Gastrocnemius medialis (tissue), 4 donors: Measurements from ENCODE around the gene OSBPL10. TPM values are rescaled to one million over a fixed set of nuclear protein-coding genes. Genes with fewer than 3 reads are reported as not detected.

Experiments
- ATAC-seq, 2 donors: fragments of 150-250 bp; one replicate each; pipeline ENCODE4 v1.9.1; 2016
- DNase-seq, 2 donors: peaks; one replicate each; pipeline ENCODE4 v3.0.0-alpha.2; 2019
- H3K27ac ChIP-seq, 4 donors: fragments of 200-600 bp; sonication (generic); 1 replicate in 1 of 4; 2 replicates in 3 of 4; pipeline ENCODE4 v1.5.1; 2016 to 2018; ENCODE audit warnings: mild to moderate bottlenecking in 2 of 4, moderate library complexity in 1 of 4
- H3K27me3 ChIP-seq, 3 donors: fragments of 200-600 bp; sonication (generic) in 2 of 3; 1 replicate in 1 of 3; 2 replicates in 2 of 3; pipeline versions ENCODE4 v1.5.1 to v1.6.0; 2016 to 2019; ENCODE audit warnings: mild to moderate bottlenecking in 1 of 3, moderate library complexity in 1 of 3
- H3K36me3 ChIP-seq, 2 donors: fragments of 200-600 bp; sonication (generic) in 1 of 2; one replicate each; pipeline ENCODE4 v1.5.1; 2017 to 2018
- H3K4me1 ChIP-seq, 2 donors: fragments of 200-600 bp; sonication (generic) in 1 of 2; one replicate each; pipeline ENCODE4 v1.5.1; 2016 to 2017; ENCODE audit warnings: mild to moderate bottlenecking in 2 of 2
- H3K4me3 ChIP-seq, 4 donors: fragments of 200-600 bp; sonication (generic) in 3 of 4; 1 replicate in 1 of 4; 2 replicates in 3 of 4; pipeline ENCODE4 v1.5.1; 2016 to 2019; ENCODE audit warnings: mild to moderate bottlenecking in 2 of 4
- H3K9me3 ChIP-seq, 3 donors: fragments of 200-600 bp; sonication (generic) in 2 of 3; 1 replicate in 1 of 3; 2 replicates in 2 of 3; pipeline ENCODE4 v1.5.1; 2016 to 2019
- CTCF ChIP-seq, 5 experiments: fragments of 450-650 bp in 3 of 5; fragments of 200-600 bp in 2 of 5; sonication (generic) in 2 of 5; IDR thresholded peaks in 4 of 5; conservative IDR thresholded peaks in 1 of 5; 1 replicate in 4 of 5; 2 replicates in 1 of 5; pipeline ENCODE4 v1.5.1; 2016 to 2019; ENCODE audit warnings: antibody characterized with exemption in 5 of 5, mild to moderate bottlenecking in 3 of 5, moderate library complexity in 3 of 5
- POLR2A ChIP-seq, 2 donors: fragments of 450-650 bp; IDR thresholded peaks; one replicate each; pipeline ENCODE4 v1.6.1; 2017; ENCODE audit warnings: antibody characterized with exemption in 2 of 2, mild to moderate bottlenecking in 2 of 2, moderate library complexity in 2 of 2
- in situ Hi-C, 4 donors: fragments of 200-750 bp; cut with MboI; loops; one replicate each; pipeline versions ENCODE4 v1.15.0 to v1.8.0; 2017; ENCODE audit warnings: low sequenced_read_pairs in 4 of 4
- intact Hi-C: fragments of 100-400 bp; cut with DNase I; formaldehyde crosslinking; loops from one replicate; pipeline ENCODE4 v1.15.1; 2023; ENCODE audit warnings: low total_unique reads
- total RNA-seq, 4 donors: library from RNA; depleted of rRNA; stranded (reverse); fragments of >200 nt; gene quantifications; one replicate each; pipeline versions ENCODE4 v1.1.0 to v1.2.3, GENCODE V29; 2016

Gene OSBPL10
- total RNA-seq, 4 donors from 2014 or later: 1.4 to 7.0 (median 3.8) TPM

GRCh38 chr3:31973081-31973480, 8.0 kb downstream of the OSBPL10 start:
- DNase-seq (no peak), ATAC-seq (no peak)
- H3K4me1 ChIP-seq: peaks cover 1 to 3% of the 10 kb centered on the region in 2 donors
- intact Hi-C loops: no loop called here
- H3K27me3 ChIP-seq: peaks cover 0 to 2% (median 2%) of the 10 kb centered on the region in 3 donors
- H3K9me3 ChIP-seq: no peaks in the 10 kb centered on the region
- in situ Hi-C loops: no loop called here
- no peak overlapping the region for H3K27ac ChIP-seq
- H3K36me3 ChIP-seq: no peaks in the 10 kb centered on the region
- no peak overlapping the region for H3K4me3 ChIP-seq
- TF ChIP-seq CTCF (IDR thresholded peaks at IDR 0.05 in 4 of 5, conservative IDR thresholded peaks at IDR 0.05 in 1 of 5) (no peak), POLR2A (IDR thresholded peaks at IDR 0.05) (no peak)

DNA sequence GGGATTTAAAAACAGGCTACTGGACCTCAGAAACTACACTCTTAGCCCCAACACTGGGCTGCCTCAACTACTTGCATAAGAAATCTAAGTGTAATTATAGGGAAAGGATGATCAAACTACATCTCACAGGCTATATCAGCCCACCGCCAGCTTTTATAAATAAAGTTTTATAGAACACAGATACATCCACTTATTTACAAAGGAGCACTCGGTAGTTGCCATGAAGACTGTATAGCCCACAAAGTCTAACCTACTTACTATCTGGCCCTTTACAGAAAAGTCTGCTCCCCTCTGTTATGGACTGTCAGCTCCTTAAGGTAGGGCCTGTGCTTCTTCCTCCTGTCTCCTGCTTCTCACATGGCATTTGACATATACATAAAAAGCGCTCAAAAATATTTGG, 9.5 kb downstream of the OSBPL10 start:
- TF ChIP-seq POLR2A (IDR thresholded peaks at IDR 0.05) (no peak), CTCF (IDR thresholded peaks at IDR 0.05 in 4 of 5, conservative IDR thresholded peaks at IDR 0.05 in 1 of 5) (no peak)
- Histone ChIP-seq H3K27ac (no peak overlapping the region), H3K4me1 (peaks cover 2 to 3% of the 10 kb centered on the region in 2 donors), H3K36me3 (no peaks in the 10 kb centered on the region), H3K9me3 (no peaks in the 10 kb centered on the region), H3K27me3 (no peaks in the 10 kb centered on the region), H3K4me3 (no peak overlapping the region)
- ATAC-seq (no peak), DNase-seq (no peak)
- intact Hi-C loops (no loop called here), in situ Hi-C loops (no loop called here)

DNA sequence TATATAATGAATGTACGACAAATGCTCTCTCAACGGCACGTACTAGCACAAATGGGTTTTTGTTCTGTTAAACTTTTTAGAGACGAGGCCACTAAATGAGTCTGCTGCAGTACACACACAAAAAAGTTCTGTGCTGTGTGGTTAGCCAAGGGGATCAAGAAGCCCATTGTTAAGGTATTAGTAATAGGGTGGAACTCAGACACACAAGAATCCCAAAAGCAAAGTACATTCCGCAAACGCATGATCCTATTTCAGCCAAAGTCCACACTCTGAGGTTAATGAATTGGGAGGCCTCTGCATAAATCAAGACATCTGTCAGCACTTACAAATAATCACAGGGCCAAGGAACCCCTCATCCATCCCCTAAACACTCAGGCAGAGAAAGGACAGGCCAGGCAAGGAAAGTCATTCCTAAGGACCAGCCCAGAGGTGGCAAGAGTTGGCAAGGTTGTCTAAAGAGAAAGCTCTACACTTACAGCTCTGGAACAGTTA, 12.1 kb downstream of the OSBPL10 start:
- in situ Hi-C loops: no loop called here

GRCh38 chr3:31968369-31968926, 12.6 kb downstream of the OSBPL10 start:
- no peak for DNase-seq
- no peaks in the 10 kb centered on the region for H3K9me3 ChIP-seq
- ATAC-seq: no peak
- no peaks in the 10 kb centered on the region for H3K36me3 ChIP-seq
- TF ChIP-seq CTCF (IDR thresholded peaks at IDR 0.05 in 4 of 5, conservative IDR thresholded peaks at IDR 0.05 in 1 of 5) (no peak), POLR2A (IDR thresholded peaks at IDR 0.05) (no peak)
- intact Hi-C loops (no loop called here), in situ Hi-C loops (no loop called here)
- H3K27ac ChIP-seq: peak overlapping the region; percentile 12 to 64 (median 48)
- no peak overlapping the region for H3K4me3 ChIP-seq
- peaks cover 2 to 3% of the 10 kb centered on the region in 2 donors for H3K4me1 ChIP-seq
- no peaks in the 10 kb centered on the region for H3K27me3 ChIP-seq

More for the DNA sequence above, 12.1 kb downstream of the OSBPL10 start:
- Histone ChIP-seq H3K4me1 (peaks cover 2 to 3% of the 10 kb centered on the region in 2 donors), H3K27ac (peak overlapping the region; percentile 12 to 64 (median 48)), H3K36me3 (no peaks in the 10 kb centered on the region), H3K9me3 (no peaks in the 10 kb centered on the region), H3K27me3 (no peaks in the 10 kb centered on the region), H3K4me3 (no peak overlapping the region)
- ATAC-seq (peak in 1 of 2 donors; percentile 51), DNase-seq (no peak)
- TF ChIP-seq CTCF (IDR thresholded peaks at IDR 0.05 in 4 of 5, conservative IDR thresholded peaks at IDR 0.05 in 1 of 5) (no peak), POLR2A (IDR thresholded peaks at IDR 0.05) (no peak)
- intact Hi-C loops: no loop called here
